HPDE6-E6E7 (cell line): Measurements from ENCODE around the gene PNMA8B.

Source experiments
- DNase-seq: peaks from one replicate; pipeline ENCODE4 v3.0.0; 2011; ENCODE audit warnings: missing footprints; ENCODE audit errors: extremely low spot score

PNMA8B gene

DNA sequence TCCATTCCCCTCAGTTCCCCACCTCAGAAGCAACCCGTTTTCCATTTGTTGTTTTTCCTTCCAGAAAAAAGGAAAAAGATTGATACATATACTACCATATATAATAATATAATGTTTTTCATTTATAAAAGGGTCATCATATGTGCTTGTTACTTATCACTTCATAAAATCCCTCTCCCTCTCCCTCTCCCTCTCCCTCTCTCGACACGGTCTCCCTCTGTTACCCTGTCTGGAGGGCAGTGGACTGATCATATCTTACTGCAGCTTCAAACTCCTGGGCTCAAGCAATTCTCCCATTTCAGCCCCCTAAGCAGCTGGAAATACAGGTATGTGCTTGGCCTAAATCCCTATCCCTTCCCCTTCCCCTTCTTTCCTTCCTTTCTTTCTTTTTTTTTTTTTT lies 41.4 kb downstream of the PNMA8B start:
- no peak for DNase-seq

DNA sequence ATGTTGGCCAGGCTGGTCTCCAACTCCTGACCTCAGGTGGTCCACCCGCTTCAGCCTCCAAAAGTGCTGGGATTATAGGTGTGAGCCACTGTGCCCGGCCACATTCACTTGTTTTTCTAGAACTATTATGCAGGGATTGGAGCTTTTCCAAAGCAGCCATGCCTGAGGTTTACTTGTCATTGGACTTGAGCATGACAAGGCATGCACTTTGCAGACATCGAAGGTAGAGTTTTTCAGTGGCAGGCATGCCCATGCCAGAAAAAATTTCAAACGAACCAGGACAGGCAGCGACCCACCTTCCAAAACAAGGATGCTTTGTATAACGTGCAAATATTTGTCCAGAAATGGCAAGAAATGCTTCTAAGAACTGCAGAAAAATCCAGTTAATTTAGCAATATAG lies 42.0 kb downstream of the PNMA8B start:
- DNase-seq, result no peak

DNA sequence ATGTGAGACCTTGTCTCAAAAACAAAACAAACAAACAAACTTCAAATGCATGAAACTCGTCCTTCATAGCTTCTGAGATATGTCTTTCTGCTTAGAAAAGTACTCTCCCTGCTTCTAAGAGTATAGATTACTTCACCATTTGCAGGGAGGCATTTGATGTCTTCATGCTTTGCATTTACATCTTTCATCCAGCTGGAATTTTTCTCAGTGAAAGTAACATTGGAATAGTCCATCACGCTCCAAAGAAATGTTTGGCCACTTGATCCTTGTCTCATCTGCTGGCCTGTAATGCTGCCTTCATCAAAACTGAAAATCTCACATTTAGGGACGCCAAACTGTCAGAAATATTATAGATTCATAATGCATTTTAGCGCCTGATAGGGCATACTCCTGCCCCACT lies 43.5 kb downstream of the PNMA8B start:
- DNase-seq, result no peak

DNA sequence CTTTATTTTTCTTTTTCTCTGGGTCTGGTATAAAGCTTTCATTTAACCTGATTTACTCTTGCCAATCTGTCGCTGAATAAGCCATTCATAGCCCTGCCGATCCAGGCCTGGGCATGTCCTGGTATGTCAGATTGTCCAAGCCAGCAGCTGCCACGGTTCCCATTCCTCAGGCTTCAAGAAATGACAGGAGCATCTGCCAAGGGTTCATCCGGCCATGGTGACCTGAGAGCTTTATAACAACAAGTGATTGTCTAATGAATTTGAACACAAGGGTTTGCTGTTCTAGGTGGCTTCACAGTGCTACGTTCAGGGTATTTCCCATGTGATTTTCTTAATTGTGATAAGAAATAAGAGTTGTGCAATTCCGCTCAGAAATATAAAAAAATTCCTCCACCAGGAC lies 44.3 kb downstream of the PNMA8B start:
- DNase-seq, result peak; percentile 67

DNA sequence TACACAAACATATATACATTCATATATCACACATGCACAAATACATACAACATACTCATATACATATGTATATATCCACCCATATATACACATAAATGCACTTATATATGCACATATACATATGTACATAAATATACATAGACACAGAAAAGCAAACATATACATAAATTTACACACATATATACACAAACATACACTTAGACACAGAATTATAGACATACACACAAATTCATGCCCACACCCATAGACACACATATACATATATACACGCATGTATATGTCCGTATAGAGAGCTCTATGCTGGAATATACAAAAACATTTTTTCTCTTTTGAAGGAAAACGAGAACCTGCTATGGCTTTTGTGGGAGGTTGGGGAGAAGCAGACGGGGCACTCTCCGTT lies 44.9 kb downstream of the PNMA8B start:
- no peak for DNase-seq

DNA sequence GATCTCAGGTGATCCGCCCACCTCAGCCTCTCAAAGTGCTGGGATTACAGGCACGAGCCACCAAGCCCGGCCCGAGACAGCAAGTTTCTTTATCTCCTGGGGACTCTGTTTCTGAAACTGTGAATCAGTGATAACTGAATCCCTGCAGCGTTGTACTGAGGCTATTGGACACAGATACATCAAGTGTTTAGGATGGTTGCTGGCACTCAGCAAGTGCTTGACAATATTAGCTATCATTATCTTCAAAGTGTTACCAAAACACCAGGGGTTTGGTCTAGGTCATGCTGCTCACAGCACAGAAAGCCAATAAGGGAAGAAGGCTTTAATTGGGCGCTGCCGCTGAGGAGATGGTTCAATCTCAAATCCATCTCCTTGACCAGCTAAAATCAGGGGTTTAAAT lies 46.4 kb downstream of the PNMA8B start:
- DNase-seq, result no peak

DNA sequence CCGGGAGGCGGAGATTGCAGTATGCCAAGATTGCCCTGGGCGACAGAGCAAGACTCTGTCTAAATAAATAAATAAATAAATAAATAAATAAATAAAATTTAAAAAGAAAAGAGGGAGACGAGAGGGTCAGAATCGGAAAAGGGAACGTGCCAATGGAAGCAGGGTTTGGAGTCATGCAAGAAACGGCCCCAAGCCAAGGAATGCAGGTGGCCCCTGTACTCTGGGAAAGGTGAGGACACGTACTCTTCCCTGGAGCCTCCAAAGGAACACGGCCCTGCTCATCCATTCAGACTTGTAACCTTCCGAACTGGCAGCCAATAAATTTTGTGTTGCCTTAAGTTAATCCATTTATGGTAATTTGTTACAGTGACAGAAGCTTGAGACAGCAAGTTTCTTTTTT lies 47.1 kb downstream of the PNMA8B start:
- DNase-seq, result no peak

DNA sequence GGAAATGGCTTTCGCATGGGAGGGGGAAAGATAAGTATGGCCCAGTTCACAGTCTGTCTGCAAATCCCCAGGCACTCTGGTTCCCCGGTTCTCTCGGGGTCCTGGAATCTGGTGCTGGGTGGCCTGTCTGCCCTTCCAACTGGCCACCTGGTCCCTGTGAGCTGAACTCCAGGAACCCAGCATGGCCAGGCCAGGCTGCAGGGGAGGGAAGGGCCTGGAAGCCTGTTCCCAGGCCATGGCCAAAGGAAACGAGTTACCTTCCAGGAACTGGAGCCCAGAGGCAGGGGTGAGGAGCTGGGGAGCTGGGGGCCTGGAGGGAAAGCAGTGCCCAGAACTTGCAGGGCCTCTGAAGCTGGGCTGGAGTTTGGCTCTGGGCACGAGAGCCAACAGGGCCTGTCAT lies 47.8 kb downstream of the PNMA8B start:
- DNase-seq, result no peak

DNA sequence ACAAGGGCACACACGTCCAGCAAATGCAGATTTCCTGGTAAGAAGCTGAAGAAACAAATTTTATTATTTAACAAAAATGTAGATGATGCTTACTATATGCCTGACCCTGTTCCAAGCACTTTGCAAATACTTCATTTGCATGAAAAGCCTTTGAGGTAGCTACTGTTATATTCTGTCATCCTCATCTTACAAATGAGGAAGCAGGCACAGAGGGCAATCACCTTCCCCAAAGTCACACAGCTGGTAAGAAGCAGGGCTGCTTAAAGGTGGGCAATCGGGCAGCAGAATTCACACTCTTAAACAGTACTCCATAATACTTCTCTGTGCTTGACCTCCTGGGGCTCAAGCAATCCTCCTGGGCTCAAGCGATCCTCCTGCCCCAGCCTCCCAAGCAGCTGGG lies 48.7 kb downstream of the PNMA8B start:
- no peak for DNase-seq

DNA sequence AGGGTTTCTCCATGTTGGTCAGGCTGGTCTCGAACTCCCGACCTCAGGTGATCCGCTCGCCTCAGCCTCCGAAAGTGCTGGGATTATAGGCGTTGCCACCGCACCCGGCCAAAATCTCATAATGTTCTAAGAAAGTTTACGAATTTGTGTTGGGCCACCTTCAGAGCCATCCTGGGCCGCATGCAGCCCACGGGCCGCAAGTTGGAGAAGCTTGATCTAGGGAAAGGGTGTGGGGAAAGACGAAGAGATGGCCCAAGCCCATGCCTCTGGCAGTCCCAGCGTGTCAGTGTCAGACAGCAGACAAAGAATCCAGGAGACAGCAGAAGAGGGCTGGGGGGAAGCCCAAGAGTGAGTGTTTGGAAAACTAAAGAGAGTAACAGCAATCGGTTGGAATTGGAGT lies 49.6 kb downstream of the PNMA8B start:
- no peak for DNase-seq

DNA sequence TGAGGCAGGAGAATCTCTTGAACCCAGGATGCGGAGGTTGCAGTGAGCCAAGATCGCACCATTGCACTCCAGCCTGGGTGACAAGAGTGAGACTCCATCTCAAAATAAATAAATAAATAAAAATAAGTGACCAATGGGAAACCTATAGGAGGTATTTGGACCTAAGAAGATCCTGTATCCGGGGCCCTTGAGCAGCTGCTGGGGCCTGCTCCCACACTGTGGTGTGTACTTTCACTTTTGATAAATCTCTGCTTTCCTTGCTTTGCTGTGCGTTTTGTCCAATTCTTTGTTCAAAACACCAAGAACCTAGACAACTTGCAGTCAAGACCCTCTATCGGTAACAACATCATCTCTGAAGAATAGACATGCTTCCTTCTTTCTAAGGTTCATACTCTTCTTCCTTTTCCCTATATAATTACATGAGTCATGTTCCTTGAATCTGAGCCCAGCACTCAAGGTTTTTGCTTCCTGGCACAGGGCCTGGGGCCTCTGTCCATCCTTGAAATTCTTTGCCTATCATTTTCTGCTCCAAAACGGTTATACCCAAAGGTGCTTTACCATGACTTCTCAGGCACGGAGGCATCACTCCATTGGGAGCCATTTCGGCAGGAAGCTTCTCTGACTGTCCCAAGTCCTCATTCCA lies 52.7 kb downstream of the PNMA8B start:
- DNase-seq, result peak; percentile 39

DNA sequence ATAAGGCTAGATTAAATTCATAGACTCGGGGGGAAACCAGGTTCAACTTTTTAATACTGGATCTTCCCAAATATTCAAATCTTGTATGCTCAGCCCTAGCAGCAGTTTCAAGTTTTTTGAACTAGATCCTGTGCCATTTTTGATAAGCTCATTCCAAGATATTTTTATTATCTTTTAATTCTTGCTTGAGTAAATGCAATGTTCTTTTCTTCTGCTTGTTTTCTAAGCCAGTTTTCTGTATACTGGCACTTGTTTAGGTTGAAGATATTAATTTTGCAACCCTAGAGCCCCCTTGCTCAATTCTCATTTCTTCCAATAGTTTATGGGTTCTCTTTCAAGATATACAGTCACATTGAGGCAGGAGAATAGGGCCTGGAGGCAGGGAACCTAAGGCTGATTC lies 53.8 kb downstream of the PNMA8B start:
- DNase-seq, result no peak
